ENCODE results near the gene ACTL8. TPM values are rescaled to one million over a fixed set of nuclear protein-coding genes. Genes with fewer than 3 reads are reported as not detected.

The ACTL8 gene
- total RNA-seq, 2 experiments from 2014 or later: not detected

GRCh38 chr1:17789926-17790325 lies 34.8 kb downstream of the ACTL8 start:
- ChIA-PET POLR2A (no interaction called here), CTCF (interaction anchor here (0.6 kb wide), 1 partner anchor 252 kb away, joined by 3 read pairs; no protein-coding TSS in a partner anchor)
- H3K27me3 ChIP-seq (ENCODE audit: control insufficient read depth in 1 of 2, insufficient read depth in 2 of 2, low read length in 2 of 2): peaks cover 0 to 7% of the 10 kb centered on the region in 2 experiments
- Mint-ChIP-seq H3K4me1 (ENCODE audit: low read depth) (no peaks in the 10 kb centered on the region), H3K4me3 (no peak overlapping the region), H3K36me3 (ENCODE audit: low read depth) (no peaks in the 10 kb centered on the region), H3K9me3 (no peaks in the 10 kb centered on the region), H3K27ac (no peak overlapping the region), H3K27me3 (no peaks in the 10 kb centered on the region)
- TF ChIP-seq CTCF (IDR thresholded peaks at IDR 0.05): no peak
- peaks cover 0 to 14% of the 10 kb centered on the region in 2 experiments for H3K9me3 ChIP-seq (ENCODE audit: control insufficient read depth in 1 of 2, insufficient read depth in 1 of 2, low read length in 2 of 2)
- intact Hi-C loops (cut with DNase I, micrococcal nuclease): no loop called here
- ATAC-seq (ENCODE audit: poor library complexity): no peak
- no peak for DNase-seq
- no peaks in the 10 kb centered on the region for H3K36me3 ChIP-seq (ENCODE audit: insufficient read depth, low read length)
- no peak overlapping the region for H3K4me3 ChIP-seq (ENCODE audit: low read length)
- H3K27ac ChIP-seq (ENCODE audit: low read depth in 1 of 2, low read length in 2 of 2): no peak overlapping the region
- no peaks in the 10 kb centered on the region for H3K4me1 ChIP-seq (ENCODE audit: insufficient read depth, low read length)

- H3K27me3 ChIP-seq (ENCODE audit: control insufficient read depth in 1 of 2, insufficient read depth in 2 of 2, low read length in 2 of 2): peaks cover 0 to 7% of the 10 kb centered on the region in 2 experiments
Observed at GRCh38 chr1:17790383-17791054, 35.4 kb downstream of the ACTL8 start.

GRCh38 chr1:17791055-17791390 lies 35.9 kb downstream of the ACTL8 start:
- Histone ChIP-seq H3K27me3 (ENCODE audit: control insufficient read depth in 1 of 2, insufficient read depth in 2 of 2, low read length in 2 of 2) (peaks cover 0 to 7% of the 10 kb centered on the region in 2 experiments), H3K4me3 (ENCODE audit: low read length) (no peak overlapping the region), H3K27ac (ENCODE audit: low read depth in 1 of 2, low read length in 2 of 2) (no peak overlapping the region), H3K36me3 (ENCODE audit: insufficient read depth, low read length) (no peaks in the 10 kb centered on the region), H3K4me1 (ENCODE audit: insufficient read depth, low read length) (no peaks in the 10 kb centered on the region), H3K9me3 (ENCODE audit: control insufficient read depth in 1 of 2, insufficient read depth in 1 of 2, low read length in 2 of 2) (peaks cover 0 to 14% of the 10 kb centered on the region in 2 experiments)
- H3K4me1 Mint-ChIP-seq (ENCODE audit: low read depth): no peaks in the 10 kb centered on the region
- no peak for TF ChIP-seq CTCF (IDR thresholded peaks at IDR 0.05)
- intact Hi-C loops (cut with DNase I, micrococcal nuclease): no loop called here
- DNase-seq (no peak), ATAC-seq (ENCODE audit: poor library complexity) (no peak)
- POLR2A ChIA-PET: no interaction called here
- H3K27me3 Mint-ChIP-seq: no peaks in the 10 kb centered on the region
- CTCF ChIA-PET: no interaction called here
- H3K36me3 Mint-ChIP-seq (ENCODE audit: low read depth): no peaks in the 10 kb centered on the region
- no peak overlapping the region for H3K4me3 Mint-ChIP-seq
- H3K27ac Mint-ChIP-seq: no peak overlapping the region
- no peaks in the 10 kb centered on the region for H3K9me3 Mint-ChIP-seq

More at GRCh38 chr1:17790383-17791054, 35.4 kb downstream of the ACTL8 start:
- TF ChIP-seq CTCF (IDR thresholded peaks at IDR 0.05): no peak
- Mint-ChIP-seq H3K27me3 (no peaks in the 10 kb centered on the region), H3K36me3 (ENCODE audit: low read depth) (no peaks in the 10 kb centered on the region), H3K9me3 (no peaks in the 10 kb centered on the region), H3K4me3 (no peak overlapping the region), H3K27ac (no peak overlapping the region), H3K4me1 (ENCODE audit: low read depth) (no peaks in the 10 kb centered on the region)
- Histone ChIP-seq H3K27ac (ENCODE audit: low read depth in 1 of 2, low read length in 2 of 2) (no peak overlapping the region), H3K9me3 (ENCODE audit: control insufficient read depth in 1 of 2, insufficient read depth in 1 of 2, low read length in 2 of 2) (peaks cover 0 to 14% of the 10 kb centered on the region in 2 experiments), H3K4me1 (ENCODE audit: insufficient read depth, low read length) (no peaks in the 10 kb centered on the region), H3K36me3 (ENCODE audit: insufficient read depth, low read length) (no peaks in the 10 kb centered on the region), H3K4me3 (ENCODE audit: low read length) (no peak overlapping the region)
- ATAC-seq (ENCODE audit: poor library complexity) (no peak), DNase-seq (no peak)
- intact Hi-C loops (cut with DNase I, micrococcal nuclease): no loop called here
- CTCF ChIA-PET: no interaction called here
- POLR2A ChIA-PET: no interaction called here
